Measurements from ENCODE around the gene R3HDM2.
A peak's percentile ranks its signal among the peaks of the same experiment; 100 is the strongest.
"Not testable (repeated sequence)": the region's sequence is repeated elsewhere in the genome, so short reads cannot be mapped to it uniquely, and the experiment has no call there.

Gene R3HDM2

DNA sequence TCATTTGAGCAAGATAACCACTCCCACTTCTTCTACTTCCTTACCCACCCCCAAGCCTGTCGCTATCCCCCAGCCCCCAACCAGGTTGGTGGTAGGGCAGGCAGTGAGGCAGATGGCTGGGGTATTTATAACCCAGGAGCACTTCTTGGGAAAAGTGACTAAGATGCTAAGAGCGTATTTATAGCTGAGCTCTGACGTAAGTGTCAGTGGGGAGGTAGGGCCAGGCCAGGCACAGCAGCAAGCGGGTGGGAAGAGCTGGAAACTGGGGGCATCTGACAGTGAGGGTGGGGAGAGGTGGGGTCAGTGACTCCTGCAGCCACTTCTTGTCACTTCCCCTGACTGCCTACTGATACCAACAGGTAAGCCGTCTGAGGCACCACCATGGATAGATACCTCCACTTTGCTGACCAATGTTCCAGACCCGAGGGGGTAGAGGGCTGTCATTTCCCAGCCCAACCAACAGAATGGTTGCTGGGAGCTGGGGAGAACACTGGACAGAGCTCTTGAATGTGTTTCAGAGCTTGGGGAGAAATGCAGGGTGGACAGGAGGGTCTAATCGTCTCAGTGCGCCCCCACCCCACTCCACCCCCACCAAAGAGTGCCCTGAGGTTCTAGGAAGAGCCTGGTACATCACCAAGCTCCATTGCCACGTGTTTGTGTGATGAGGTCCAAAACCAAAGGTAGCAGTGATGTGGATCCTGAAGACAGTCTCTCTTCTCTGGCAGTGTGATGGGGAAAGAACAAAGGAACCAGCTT is 21.5 kb upstream of the R3HDM2 start:
- peak in 1 of 5 experiments; percentile 42 for DNase-seq

DNA sequence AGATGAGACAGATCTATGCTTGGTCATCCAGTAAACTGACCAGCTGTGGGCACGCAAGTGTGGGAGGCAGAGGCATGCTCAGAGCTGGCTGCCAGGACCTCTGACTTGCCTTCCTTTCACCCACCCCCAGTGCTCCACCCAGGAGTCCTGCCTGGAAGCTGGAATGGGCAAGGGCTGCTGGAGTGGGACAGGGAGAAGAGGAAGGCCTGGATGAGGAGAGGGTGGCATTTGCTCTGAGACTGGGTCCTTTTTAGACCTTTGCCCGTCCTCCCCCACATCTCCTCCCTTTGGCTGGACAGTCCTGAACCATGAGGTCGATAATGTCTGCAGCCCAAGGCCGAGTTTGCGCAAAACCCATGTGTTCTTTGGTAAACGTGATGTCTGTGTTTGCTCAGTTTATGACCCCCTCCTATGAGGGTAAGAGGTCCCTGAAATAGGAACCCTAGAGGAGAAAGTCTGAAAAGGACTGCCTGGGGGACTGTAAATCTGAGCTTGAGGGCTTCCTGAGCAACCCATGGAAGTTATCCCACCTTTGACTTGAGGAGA is 20.5 kb upstream of the R3HDM2 start:
- no peak for DNase-seq

- no peak for DNase-seq
These were observed 19.2 kb upstream of the R3HDM2 start for GRCh38 chr12:57450057-57450456.

GRCh38 chr12:57449375-57449774 is 18.5 kb upstream of the R3HDM2 start:
- no peak for DNase-seq

DNA sequence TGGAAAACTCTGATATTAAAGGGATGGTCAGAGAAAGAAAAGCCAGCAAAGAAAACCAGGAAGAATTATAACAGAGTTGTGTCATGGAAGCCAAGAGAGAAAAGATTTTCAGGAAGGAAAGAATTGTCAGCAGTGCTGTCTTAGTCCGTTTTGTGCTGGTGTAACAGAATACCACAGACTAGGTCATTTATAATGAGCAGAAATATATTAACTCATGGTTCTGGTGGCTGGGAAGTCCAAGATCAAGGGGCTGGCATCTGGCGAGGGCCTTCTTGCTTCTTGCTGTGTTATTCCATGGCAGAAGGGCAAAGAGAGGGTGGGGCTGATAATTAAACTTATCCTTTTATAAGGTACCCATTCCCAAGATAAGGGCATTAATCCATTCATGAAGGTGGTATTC is 17.8 kb upstream of the R3HDM2 start:
- DNase-seq, result no peak

GRCh38 chr12:57446292-57446960 is 15.6 kb upstream of the R3HDM2 start:
- no peak for DNase-seq

DNA sequence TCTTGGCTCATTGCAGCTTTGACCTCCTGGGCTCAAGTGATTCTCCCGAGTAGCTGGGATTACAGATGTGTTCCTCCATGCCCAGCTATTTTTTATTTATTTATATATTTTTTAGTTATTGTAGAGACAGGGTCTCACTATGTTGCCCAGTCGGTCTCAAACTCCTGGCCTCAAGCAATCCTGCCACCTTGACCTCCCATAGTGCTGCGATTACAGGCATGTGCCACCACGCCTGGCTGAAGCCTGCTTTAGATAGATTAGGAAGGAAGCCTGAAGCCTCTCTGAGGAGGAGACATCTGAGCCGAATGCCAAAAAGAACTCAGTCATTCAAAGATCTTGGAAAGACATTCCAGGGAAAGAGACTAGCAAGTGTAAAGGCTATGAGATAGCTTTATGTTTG is 13.9 kb upstream of the R3HDM2 start:
- DNase-seq, result no peak

- DNase-seq, result peak in 1 of 5 experiments; percentile 50
These were observed 13.5 kb upstream of the R3HDM2 start for GRCh38 chr12:57444337-57444736.

DNA sequence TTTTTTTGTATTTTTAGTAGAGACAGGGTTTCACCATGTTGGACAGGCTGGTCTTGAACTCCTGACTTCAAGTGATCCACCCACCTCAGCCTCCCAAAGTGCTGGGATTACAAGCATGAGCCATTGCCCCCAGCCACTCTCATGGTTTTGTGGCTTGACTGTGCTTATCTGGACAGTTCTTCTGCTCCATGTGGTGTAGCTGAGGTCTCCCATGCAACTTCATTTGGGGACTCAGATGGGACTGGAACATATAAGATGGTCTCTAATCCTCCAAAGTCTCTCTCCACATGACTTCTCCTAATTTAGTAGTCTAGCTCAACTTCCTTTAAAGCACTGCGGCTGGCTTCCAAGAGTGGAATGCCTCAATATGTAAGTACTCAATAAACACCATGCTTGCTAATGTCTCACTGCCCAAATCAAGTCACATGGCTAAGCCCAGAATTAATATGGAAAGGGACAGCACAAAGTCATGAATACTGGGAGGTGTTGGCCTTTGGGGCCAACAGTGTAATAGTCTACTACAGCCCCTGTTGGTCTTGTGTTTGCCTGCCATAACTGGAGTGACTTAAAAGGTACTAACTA is 11.1 kb upstream of the R3HDM2 start:
- DNase-seq, result no peak

DNA sequence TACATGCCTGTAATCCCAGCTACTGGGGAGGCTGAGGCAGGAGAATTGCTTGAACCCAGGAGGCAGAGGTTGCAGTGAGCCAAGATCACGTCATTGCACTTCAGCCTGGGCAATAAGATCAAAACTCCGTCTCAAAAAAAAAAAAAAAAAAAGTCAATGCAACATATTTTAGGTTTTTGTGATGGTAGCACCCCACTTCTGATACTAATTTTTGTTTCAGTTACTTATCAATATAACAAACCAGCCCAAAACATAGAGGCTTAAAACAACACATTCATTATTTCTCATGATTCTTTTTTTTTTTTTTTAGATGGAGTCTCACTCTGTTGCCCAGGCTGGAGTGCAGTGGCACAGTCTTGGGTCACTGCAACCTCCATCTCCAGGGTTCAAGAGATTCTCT is 10.6 kb upstream of the R3HDM2 start:
- DNase-seq, result not testable (repeated sequence)

GRCh38 chr12:57439762-57440266 is 9.0 kb upstream of the R3HDM2 start:
- no peak for DNase-seq

GRCh38 chr12:57438400-57438799 is 7.6 kb upstream of the R3HDM2 start:
- DNase-seq, result no peak

GRCh38 chr12:57435293-57435692 is 4.5 kb upstream of the R3HDM2 start:
- peak in 1 of 5 experiments; percentile 17 for DNase-seq

GRCh38 chr12:57434517-57435223 is 3.8 kb upstream of the R3HDM2 start, which contains the start of gene INHBC:
Gene INHBC (plus strand): TSS chr12:57434784. CDS start chr12:57434887, 103 bp downstream.
- no peak for DNase-seq

GRCh38 chr12:57433370-57433769 is 2.5 kb upstream of the R3HDM2 start:
- no peak for DNase-seq

DNA sequence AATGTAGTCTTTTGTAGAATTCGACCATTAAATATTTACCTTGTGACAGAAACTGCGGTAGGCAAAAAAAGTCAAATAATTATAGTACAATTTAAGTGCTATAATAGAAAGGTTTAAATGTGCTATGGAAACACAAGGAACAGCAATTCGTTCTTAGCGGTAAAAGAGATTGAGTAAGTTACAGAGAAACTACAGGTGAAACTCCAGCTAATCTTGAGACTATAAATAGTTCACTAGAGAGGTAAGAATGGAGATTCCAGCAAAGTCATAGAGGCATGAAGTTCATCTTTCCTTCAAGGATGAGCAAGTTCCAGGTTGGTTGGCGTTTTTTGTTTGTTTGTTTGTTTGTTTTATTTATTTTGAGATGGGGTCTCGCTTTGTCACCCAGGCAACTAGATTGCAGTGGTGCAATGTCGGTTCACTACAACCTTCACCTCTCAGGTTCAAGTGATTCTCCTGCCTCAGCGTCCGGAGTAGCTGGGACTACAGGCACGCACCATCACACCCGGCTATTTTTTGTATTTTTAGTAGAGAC is 878 bp upstream of the R3HDM2 start:
- no peak for DNase-seq

GRCh38 chr12:57430112-57430930 is 522 bp downstream of the R3HDM2 start:
- DNase-seq, result peak in 3 of 5 experiments; percentile 30 to 37 (median 32)

- DNase-seq, result no peak
These were observed 1.3 kb downstream of the R3HDM2 start for GRCh38 chr12:57429473-57430111.

- DNase-seq, result no peak
These were observed 1.9 kb downstream of the R3HDM2 start for GRCh38 chr12:57428965-57429364.

DNA sequence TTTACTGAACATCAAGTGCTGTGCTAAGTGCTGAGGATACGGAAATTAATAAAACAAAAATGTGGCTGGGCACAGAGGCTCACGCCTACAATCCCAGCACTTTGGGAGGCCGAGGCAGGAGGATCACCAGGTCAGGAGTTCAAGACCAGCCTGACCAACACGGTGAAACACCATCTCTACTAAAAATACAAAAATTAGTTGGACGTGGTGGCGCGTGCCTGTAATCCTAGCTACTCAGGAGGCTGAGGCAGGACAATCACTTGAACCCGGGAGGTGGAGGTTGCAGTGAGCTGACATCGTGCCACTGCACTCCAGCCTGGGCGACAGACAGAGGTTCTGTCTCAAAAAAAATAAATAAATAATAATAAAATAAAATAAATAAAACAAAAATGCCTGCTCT is 3.9 kb downstream of the R3HDM2 start:
- not testable (repeated sequence) for DNase-seq

GRCh38 chr12:57420482-57420881 is 10.4 kb downstream of the R3HDM2 start:
- DNase-seq, result no peak
